ENCODE results near the gene CPD.
"Not testable (repeated sequence)": the region's sequence is repeated elsewhere in the genome, so short reads cannot be mapped to it uniquely, and the experiment has no call there.

CPD gene

GRCh38 chr17:30398328-30399041 is 19.8 kb downstream of the CPD start:
- no peaks in the 10 kb centered on the region for H3K27me3 ChIP-seq (ENCODE audit: low read length)
- H3K36me3 ChIP-seq (ENCODE audit: low read length): no peaks in the 10 kb centered on the region; the same call in 1 of the 2 replicates
- no peak overlapping the region for H3K9ac ChIP-seq (ENCODE audit: low read length)
- H3F3A ChIP-seq (ENCODE audit: insufficient read depth): no peaks in the 10 kb centered on the region
- TF ChIP-seq EZH2phosphoT487 (conservative IDR thresholded peaks at IDR 0.05; ENCODE audit: low read length) (no peak), CTCF (IDR thresholded peaks at IDR 0.05; ENCODE audit: insufficient read depth, low read length, poor library complexity, severe bottlenecking) (no peak)
- H3K4me2 ChIP-seq (ENCODE audit: low read depth, low read length, poor library complexity, severe bottlenecking): no peak overlapping the region
- H3K9me2 ChIP-seq (replicated peaks; ENCODE audit: insufficient read depth, low read length): no peaks in the 10 kb centered on the region
- no peaks in the 10 kb centered on the region for H3K79me2 ChIP-seq (ENCODE audit: insufficient read depth, low read length)
- no peak overlapping the region for H3K4me3 ChIP-seq (ENCODE audit: insufficient read depth, low read length, poor library complexity, severe bottlenecking)
- H4K20me1 ChIP-seq (ENCODE audit: low read depth, low read length): no peaks in the 10 kb centered on the region
- no peaks in the 10 kb centered on the region for H3K9me3 ChIP-seq (ENCODE audit: insufficient read depth, low read length)
- H2AFZ ChIP-seq (ENCODE audit: low read depth, low read length, severe bottlenecking): no peak overlapping the region
- H3K27ac ChIP-seq (ENCODE audit: low read depth, low read length): no peak overlapping the region

- no peaks in the 10 kb centered on the region for H3K9me3 ChIP-seq (ENCODE audit: insufficient read depth, low read length)
- no peaks in the 10 kb centered on the region for H4K20me1 ChIP-seq (ENCODE audit: low read depth, low read length)
- no peaks in the 10 kb centered on the region for H3K27me3 ChIP-seq (ENCODE audit: low read length)
- H3K4me2 ChIP-seq (ENCODE audit: low read depth, low read length, poor library complexity, severe bottlenecking): no peak overlapping the region
- H3K4me3 ChIP-seq (ENCODE audit: insufficient read depth, low read length, poor library complexity, severe bottlenecking): no peak overlapping the region
- H2AFZ ChIP-seq (ENCODE audit: low read depth, low read length, severe bottlenecking): no peak overlapping the region
- no peaks in the 10 kb centered on the region; the same call in 1 of the 2 replicates for H3K36me3 ChIP-seq (ENCODE audit: low read length)
- TF ChIP-seq CTCF (IDR thresholded peaks at IDR 0.05; ENCODE audit: insufficient read depth, low read length, poor library complexity, severe bottlenecking): no peak
- no peak for TF ChIP-seq EZH2phosphoT487 (conservative IDR thresholded peaks at IDR 0.05; ENCODE audit: low read length)
- no peak overlapping the region for H3K27ac ChIP-seq (ENCODE audit: low read depth, low read length)
- H3K79me2 ChIP-seq (ENCODE audit: insufficient read depth, low read length): no peaks in the 10 kb centered on the region
- no peak overlapping the region for H3K9ac ChIP-seq (ENCODE audit: low read length)
- H3F3A ChIP-seq (ENCODE audit: insufficient read depth): no peaks in the 10 kb centered on the region
- H3K9me2 ChIP-seq (replicated peaks; ENCODE audit: insufficient read depth, low read length): no peaks in the 10 kb centered on the region
These were observed 22.4 kb downstream of the CPD start for GRCh38 chr17:30401097-30401496.

DNA sequence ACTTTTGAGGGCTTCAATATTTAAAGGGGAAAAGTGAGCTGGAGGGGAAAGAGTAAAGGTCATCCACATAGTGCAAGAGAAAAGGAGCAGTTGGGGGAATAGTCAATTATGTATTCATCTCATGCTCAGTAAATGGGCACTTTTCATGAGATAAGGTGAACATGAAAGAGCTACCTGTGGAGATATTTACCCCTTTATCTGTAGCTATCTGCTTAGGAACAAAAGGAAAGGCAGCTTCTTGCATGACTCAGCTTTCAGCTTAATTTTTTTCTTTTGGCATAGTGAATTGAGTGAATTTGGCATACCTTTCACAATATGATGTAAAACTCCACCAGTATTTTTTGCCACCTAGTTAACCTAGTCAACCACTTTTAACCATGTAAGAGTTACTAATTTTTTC is 26.4 kb downstream of the CPD start:
- Histone ChIP-seq H3K36me3 (ENCODE audit: low read length) (no peaks in the 10 kb centered on the region), H3K9me2 (replicated peaks; ENCODE audit: insufficient read depth, low read length) (no peaks in the 10 kb centered on the region), H3K9me3 (ENCODE audit: insufficient read depth, low read length) (no peaks in the 10 kb centered on the region), H2AFZ (ENCODE audit: low read depth, low read length, severe bottlenecking) (no peak overlapping the region), H3K79me2 (ENCODE audit: insufficient read depth, low read length) (no peaks in the 10 kb centered on the region), H3K4me2 (ENCODE audit: low read depth, low read length, poor library complexity, severe bottlenecking) (no peak overlapping the region), H3K27me3 (ENCODE audit: low read length) (no peaks in the 10 kb centered on the region), H3F3A (ENCODE audit: insufficient read depth) (no peaks in the 10 kb centered on the region), H3K27ac (ENCODE audit: low read depth, low read length) (no peak overlapping the region), H4K20me1 (ENCODE audit: low read depth, low read length) (no peaks in the 10 kb centered on the region), H3K9ac (ENCODE audit: low read length) (no peak overlapping the region), H3K4me3 (ENCODE audit: insufficient read depth, low read length, poor library complexity, severe bottlenecking) (no peak overlapping the region)
- no peak for TF ChIP-seq EZH2phosphoT487 (conservative IDR thresholded peaks at IDR 0.05; ENCODE audit: low read length)
- TF ChIP-seq CTCF (IDR thresholded peaks at IDR 0.05; ENCODE audit: insufficient read depth, low read length, poor library complexity, severe bottlenecking): no peak

DNA sequence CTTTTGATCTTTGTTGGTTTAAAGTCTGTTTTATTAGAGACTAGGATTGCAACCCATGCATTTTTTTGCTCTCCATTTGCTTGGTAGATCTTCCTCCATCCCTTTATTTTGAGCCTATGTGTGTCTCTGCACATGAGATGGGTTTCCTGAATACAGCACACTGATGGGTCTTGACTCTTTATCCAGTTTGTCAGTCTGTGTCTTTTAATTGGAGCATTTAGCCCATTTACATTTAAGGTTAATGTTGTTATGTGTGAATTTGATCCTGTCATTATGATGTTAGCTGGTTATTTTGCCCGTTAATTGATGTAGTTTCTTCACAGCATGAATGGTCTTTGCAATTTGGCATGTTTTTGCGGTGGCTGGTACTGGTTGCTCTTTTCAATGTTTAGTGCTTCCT is 31.9 kb downstream of the CPD start:
- not testable (repeated sequence) for H3K27ac ChIP-seq (ENCODE audit: low read depth, low read length); H3K79me2 ChIP-seq (ENCODE audit: insufficient read depth, low read length); H3K27me3 ChIP-seq (ENCODE audit: low read length); H4K20me1 ChIP-seq (ENCODE audit: low read depth, low read length); H2AFZ ChIP-seq (ENCODE audit: low read depth, low read length, severe bottlenecking); H3K9me3 ChIP-seq (ENCODE audit: insufficient read depth, low read length); H3F3A ChIP-seq (ENCODE audit: insufficient read depth); H3K9ac ChIP-seq (ENCODE audit: low read length); H3K4me2 ChIP-seq (ENCODE audit: low read depth, low read length, poor library complexity, severe bottlenecking); H3K36me3 ChIP-seq (ENCODE audit: low read length); H3K9me2 ChIP-seq (replicated peaks; ENCODE audit: insufficient read depth, low read length); H3K4me3 ChIP-seq (ENCODE audit: insufficient read depth, low read length, poor library complexity, severe bottlenecking)

- not testable (repeated sequence) for H3K27ac ChIP-seq (ENCODE audit: low read depth, low read length); H3K9me2 ChIP-seq (replicated peaks; ENCODE audit: insufficient read depth, low read length); H4K20me1 ChIP-seq (ENCODE audit: low read depth, low read length); H3K79me2 ChIP-seq (ENCODE audit: insufficient read depth, low read length); H3K4me2 ChIP-seq (ENCODE audit: low read depth, low read length, poor library complexity, severe bottlenecking); H3K27me3 ChIP-seq (ENCODE audit: low read length); H3F3A ChIP-seq (ENCODE audit: insufficient read depth); H3K9me3 ChIP-seq (ENCODE audit: insufficient read depth, low read length); H2AFZ ChIP-seq (ENCODE audit: low read depth, low read length, severe bottlenecking); H3K36me3 ChIP-seq (ENCODE audit: low read length); H3K9ac ChIP-seq (ENCODE audit: low read length); H3K4me3 ChIP-seq (ENCODE audit: insufficient read depth, low read length, poor library complexity, severe bottlenecking)
These were observed 33.3 kb downstream of the CPD start for GRCh38 chr17:30412008-30412496.
